HG03066 (cell line): Measurements from ENCODE around the gene AFF4.
A peak's percentile ranks its signal among the peaks of the same experiment; 100 is the strongest.
"Not testable (repeated sequence)": the region's sequence is repeated elsewhere in the genome, so short reads cannot be mapped to it uniquely, and the experiment has no call there.

Experiments
- ATAC-seq: cut with Tn5 transposase; IDR thresholded peaks from one replicate; pipeline ENCODE4 v1.9.1; 2021; ENCODE audit warnings: low read depth; ENCODE audit not compliant: unreplicated experiment

AFF4 gene

DNA sequence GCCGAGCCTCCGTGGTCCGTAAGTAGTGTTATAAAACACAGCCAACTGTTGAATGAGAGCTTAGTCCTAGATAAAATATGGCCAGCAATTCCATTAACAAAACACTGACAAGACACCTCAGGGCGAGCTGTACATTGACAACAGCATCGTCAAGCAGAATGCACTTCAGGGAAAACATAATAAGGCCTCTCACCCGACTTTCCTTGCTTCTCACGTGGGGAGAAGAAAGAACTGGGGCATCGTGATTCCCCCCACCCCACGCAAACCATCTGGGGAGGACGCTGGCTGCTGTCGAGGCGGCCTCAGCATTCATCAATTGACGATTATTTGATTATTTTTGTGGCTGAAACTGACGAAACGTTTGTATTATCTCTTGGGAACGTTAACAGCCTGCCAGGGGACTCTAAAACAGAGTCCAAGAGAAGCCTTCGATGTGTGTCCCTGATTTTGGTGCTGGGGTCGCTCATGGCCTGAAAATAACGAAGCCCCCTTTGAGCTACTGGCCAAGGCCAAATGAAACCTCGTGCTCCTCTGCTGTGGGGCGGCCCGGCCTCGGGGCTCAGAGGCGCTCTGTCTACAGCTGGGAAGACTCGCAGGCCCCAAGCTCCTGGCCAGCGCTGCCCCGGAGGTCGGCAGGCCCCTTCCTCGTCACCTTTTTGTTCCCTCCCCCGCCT lies 97.6 kb downstream of the AFF4 start:
- peak; percentile 29 for ATAC-seq

DNA sequence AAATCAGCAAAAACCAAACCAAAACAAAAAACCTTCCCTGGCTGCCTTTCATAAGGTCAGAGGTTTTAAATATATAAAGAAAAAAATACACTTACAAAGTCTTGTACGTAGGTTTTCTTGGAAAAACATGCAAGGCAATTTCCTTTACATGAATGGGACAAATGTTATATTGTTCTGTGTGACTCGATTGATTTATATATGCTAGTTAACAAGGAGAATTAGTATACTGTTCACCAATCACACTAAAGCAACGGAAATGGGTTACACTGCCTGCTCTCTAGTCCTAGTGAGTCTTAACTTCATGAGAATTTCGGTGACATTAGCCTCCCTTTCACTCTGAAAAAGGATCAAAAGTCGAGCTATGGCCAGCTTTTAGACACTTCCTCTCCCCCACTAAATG lies 102.7 kb downstream of the AFF4 start:
- ATAC-seq = no peak

DNA sequence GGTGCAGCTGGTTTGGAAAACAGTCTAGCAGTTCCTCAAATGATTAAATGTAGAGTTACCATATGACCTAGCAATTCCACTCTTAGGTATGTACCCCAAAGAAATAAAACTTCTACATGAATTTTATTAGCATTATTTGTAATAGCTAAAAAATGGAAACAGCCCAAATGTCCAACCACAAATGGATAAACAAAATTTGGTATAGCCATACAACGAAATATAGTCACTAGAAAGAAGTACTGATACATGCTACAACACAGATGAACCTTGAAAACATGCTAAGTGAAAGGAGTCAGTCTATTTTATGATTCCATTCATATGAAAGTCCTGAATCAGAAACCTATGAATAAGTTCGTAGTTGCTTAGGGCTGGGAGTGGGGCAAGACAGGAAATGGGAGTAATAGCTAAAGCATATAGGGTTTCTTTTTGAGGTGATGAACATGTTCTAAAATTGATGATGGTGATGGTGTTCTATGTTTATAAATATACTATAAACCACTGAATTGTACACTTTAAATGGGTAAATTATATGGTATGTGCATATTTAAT lies 103.5 kb downstream of the AFF4 start:
- ATAC-seq = no peak

DNA sequence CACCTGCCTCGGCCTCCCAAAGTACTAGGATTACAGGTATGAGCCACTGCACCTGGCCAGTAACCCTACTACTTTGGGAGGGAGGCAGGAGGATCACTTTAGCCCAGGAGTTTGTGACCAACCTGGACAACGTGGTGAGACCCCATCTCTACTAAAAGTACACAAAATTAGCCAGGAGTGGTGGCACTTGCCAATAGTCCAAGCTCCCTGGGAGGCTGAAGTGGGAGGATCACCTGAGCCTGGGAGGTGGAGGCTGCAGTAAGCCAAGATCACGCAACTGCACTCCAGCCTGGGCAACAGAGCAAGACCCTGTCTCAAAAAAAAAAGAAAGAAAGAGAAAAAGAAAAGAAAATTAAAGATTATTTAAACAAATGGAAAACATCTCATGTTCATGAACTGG lies 107.4 kb downstream of the AFF4 start:
- no peak for ATAC-seq

DNA sequence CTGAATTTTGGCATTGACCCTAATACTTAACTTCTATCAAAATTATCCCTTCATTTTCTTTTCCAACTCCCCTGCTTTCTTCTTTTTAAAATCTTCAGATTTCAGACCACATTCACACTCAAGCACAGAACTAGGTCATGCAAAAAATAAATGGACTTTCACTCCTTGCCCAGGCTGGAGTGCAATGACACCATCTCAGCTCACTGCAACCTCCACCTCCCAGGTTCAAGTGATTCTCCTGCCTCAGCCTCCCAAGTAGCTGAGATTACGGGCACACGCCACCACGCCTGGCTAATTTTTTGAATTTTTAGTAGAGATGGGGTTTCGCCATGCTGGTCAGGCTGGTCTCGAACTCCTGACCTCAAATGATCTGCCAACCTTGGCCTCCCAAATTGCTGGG lies 108.4 kb downstream of the AFF4 start:
- ATAC-seq = not testable (repeated sequence)

DNA sequence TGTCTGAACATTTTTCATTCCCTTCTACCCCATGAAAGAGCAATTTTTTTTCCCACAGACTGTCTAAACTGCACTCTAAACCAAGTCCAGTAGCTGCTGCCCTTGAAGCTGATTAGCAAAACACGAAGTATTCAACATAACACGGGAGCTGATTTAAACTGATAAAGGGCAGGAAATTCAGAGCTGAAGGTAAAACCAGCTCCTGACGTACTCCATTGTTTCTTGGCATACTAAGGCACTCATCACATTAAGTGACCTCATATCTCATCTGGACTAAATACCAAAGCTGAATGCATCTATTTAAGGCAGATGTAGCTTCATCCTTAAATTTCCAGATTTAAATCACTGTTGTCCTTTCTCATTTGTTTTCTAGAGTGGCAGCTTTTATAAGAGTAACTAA lies 109.1 kb downstream of the AFF4 start:
- ATAC-seq = no peak

DNA sequence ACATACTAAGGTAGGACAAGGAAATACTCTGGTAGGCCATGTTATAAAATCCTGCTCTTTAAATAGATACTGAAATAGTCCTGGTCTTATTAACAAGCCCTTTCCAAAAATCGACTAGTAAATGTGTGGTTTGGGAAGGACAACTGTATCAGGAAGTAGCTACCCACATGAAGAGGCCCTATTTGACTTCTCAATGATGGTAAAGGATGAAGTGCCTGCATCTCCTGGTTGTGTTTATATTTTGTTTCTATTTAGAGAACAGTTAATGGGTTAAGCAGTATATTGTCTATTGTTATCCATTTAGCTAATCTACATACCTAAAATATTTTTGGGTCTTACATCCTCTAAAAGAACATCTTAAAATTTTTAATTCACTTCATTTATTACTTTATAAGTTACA lies 109.6 kb downstream of the AFF4 start:
- ATAC-seq = no peak

DNA sequence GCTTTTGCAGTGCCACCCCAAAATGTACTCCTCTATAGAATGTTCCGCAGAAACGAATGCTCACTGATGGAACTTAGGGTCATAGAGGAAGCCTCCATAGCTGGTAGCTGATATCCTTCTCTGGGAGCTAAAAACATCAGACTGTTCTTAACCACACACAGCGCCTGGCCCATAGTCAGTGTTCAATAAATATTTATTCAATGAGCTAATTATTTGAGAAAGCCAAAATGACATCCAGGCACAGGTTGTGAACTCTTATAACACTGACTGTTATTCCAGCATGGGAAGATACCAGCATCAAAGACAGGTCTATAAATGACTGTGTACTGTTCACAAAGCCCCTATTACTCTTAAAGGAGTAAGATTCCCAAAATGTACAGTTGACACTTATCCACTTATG lies 110.1 kb downstream of the AFF4 start:
- no peak for ATAC-seq

DNA sequence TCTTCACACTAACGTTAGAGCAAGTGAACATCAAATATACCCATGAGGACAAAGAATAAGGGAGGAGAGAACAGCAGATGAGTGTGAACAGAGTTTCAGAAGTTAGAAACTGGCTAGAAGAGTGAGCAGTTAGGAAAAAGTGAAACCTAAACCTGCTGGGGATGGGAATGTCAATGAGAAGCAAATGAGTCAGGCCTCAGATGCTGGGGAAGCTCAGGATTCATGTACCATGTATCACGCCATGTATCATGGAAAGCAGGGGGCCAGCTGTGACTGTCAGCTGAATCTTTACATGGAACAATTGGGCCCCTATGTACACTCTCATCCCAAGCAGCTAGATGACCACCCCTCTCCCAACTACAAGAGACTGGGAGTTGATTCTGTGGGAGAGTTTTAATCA lies 113.4 kb downstream of the AFF4 start:
- ATAC-seq = no peak

DNA sequence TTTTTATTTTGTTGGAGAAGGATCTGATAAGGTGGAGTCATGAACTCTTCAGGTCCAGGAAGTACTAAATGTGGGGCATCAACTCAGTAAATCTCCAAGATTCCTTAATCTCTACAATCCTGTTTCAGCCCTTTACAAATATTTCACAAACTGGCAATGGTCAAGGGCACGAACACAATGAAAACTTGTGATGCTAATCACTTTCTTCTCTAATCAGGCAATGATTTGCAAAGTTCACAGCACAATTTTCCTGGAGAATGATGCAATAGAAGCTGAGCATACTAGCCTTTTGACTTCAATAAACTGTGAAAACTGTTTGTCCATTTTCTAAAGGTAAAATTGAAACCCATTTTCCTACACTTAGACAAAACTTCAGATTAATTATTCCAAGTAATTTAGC lies 114.1 kb downstream of the AFF4 start:
- ATAC-seq = no peak

DNA sequence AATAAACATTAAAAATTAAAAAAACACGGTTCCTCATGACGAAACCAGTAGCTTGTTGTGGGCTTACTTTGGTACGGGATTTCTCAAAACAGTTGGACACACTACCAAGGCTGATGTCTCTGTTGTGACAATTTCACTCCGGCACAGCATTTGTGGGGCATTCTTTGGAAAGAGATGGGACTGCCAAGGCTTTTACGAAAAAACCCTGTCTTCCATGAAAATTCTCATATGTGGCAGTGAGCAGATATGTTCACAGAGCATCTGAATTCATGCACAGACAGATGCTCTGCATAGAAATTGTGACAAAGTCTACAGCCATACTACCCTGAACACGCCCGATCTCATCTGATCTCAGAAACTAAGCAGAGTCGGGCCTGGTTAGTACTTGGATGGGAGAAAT lies 115.2 kb downstream of the AFF4 start:
- no peak for ATAC-seq

DNA sequence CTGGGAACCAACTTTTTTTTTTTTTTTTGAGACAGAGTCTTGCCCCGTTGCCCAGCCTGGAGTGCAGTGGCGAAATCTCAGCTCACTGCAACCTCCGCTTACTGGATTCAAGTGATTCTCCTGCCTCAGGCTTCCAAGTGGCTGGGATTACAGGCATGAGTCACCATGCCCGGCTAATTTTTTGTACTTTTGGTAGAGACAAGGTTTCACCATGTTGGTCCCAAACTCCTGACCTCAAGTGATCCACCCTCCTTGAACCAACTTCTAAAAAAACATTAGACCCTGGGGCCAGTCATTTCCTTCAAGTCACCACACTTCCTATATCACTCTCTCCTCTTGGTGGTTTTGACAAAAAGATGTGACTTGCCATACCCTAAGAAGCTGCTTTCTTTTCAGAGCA lies 122.1 kb downstream of the AFF4 start:
- no peak for ATAC-seq

DNA sequence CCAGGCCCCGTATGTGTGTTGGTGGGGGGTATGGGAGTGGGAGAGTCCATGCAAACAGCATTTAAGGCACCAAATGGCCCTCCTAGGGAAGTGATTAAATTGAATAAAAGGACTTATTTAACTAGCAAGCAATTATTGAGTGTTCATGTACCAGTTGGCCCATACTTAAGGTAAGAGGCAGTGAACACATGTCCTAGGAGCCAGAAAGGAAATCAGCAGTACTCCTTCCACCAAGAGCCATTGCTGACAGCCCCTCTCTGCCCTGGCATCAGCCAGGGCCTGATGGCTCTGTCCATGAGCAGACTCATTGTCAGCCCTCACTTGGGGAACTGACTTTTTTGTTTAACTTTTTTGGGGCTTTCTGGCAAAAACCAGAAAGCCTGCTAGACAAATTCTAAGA lies 122.5 kb downstream of the AFF4 start:
- no peak for ATAC-seq

DNA sequence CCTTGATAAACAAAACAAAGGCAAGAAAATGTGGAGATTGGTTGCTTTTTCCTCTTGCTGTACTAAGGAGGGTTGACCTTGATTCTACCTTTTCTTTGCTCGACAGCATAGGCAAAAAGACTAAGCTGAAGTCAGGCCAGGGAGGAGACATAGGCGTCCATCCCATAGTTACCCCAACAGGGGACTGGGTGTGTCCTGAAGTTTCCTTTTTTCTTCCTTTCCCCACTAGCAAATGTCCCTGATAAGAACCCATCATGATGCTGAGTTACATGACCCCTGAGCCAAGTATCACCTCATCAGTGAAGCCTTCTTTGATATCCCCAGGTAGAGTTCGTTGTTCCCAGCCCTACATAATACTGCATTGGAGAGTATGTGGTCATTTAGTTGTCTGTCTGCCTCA lies 123.1 kb downstream of the AFF4 start:
- no peak for ATAC-seq

DNA sequence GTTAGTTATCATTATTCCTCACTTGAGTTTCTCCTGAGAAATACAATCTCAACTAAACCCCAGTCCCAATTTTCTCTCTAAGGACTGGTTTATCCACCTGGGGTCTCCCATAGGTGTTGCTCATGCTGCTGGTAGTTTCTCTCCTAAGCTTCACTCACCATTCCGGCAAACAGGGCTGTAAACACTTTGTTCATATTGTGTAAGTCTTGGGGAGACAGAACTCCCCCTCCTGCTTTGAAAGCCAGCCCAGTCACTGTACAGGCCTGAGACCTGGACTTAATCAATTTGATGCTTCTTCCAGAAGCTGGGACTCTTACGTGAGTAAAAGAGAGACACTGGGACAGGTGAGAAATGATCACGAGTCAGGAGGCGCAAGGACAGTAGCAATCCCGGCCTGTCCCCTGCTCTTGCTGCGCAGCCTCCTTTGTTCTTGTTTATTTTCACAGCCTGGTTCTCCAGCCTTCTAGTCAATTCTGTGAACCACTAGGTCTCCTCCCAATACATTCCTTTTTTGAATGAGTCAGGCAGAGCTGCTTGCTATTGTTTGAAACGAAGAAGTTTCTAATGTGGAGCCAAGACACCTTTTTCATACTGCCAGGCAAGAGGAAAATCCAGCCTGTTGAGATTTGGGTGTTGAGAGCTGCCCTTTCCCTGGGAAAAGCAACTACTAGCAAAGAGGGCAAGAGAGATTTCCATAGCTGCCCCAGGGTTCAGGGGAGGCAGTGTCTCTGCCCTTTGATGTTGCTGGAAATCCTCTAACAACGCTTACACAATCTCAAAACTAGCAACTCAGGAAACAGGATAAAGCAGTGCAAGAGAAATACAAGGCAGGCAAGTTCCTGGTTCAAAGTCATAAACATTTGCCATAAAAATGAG lies 123.8 kb downstream of the AFF4 start:
- ATAC-seq = no peak

DNA sequence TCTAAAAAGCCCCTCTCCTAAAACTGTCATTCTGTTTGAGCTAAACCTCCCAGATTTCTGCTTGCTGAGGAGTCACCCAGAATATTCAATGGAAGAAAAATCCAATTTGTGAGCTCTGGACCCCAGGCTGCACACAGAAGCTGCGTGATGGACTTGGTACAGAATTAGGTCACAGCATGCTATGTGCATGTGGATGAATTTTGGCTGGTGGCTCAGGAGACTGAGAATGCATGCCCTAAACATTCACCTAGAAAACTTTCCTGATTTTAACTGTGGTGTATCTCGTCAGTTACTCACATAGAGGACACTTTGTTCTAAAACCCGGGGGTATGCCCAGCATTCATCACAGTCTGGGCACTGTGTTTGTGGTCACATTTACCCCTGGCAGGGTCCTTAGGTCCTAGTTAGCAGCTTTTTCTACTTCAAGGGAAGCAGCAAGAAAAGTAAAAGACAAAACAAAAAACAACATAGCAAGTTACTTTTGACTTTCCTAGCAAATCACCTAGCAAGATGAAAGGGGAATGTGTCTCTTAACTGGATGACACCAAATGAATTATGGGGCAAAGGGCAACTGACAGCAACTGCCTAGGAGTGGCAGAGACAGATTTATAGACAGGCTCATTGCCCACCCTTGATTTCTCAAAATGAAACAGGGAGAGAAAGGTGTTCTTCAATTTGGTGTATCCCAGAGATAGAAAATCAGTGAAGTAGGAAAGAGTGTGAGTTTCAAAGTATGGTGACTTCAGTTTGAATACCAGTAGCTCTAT lies 124.7 kb downstream of the AFF4 start:
- no peak for ATAC-seq

DNA sequence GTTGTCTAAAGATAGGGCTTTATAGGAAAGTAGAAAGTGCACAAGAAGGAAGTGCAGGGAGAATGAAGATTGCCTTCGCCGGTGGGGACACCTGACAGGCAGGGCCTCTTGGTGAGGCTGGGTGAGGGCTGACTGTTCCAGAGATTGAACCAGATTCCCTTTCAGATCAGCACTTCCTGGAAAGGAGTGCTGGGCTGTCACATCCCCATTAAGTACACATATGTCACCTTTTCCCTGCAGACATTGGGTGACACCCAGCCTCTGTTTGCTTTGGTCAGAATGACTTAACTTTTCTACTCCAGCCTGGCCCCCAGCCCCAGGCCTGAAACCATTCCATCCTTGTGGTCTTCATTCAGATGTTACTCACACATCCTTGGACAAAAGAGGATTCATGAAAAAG lies 125.6 kb downstream of the AFF4 start:
- no peak for ATAC-seq

DNA sequence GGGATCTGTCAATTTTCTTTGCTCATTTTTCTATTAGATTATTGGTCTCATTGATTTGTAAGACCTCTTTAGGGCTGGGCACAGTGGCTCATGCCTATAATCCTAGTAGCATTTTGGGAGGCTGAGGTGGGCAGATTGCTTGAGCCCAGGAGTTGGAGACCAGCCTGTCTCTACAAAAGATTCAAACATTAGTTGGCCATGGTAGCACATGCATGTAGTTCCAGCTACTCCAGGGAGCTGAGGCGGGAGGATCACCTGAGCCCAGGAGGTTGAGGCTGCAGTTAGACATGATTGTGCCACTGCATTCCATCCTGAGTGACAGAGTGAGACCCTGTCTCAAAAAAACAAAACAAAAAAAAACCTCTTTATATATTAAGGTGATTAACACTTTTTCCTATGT lies 126.6 kb downstream of the AFF4 start:
- ATAC-seq = no peak

DNA sequence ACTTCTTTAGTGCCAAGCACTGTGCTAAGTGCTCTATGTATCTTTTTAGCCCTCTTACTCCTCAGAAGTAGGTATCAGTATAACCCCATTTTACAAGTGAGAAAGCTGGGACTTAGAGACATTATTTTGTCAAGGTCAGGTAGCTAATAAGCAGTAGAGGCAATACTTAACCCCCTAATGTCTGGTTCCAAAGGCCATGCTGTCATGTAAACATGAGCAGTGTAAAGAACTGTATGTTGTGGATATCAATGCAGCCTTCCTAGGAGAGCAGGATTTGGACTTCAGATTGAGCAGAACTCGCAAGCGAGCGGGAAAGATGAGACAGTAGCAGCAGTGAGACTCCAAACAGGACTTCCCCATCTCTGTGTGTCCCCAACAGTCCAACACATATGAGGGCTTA lies 129.4 kb downstream of the AFF4 start:
- no peak for ATAC-seq

DNA sequence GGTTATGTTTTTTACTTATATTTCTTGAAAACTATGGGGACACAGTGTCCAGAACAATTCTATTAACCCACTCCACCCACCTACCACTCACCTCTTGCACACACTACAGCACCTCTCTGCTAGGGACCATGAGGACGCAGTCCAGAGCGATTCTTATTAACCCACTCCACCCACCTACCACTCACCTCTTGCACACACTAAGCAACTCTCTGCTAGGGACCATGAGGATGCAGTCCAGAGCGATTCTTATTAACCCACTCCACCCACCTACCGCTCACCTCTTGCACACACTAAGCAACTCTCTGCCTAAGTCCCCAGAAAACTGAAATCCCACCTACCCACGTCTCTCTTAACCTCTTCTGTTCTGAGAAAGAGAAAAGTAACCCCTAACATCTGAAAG lies 130.8 kb downstream of the AFF4 start:
- no peak for ATAC-seq
